ENCODE measurements around the gene ROR1. TPM values are rescaled to one million over a fixed set of nuclear protein-coding genes. Genes with fewer than 3 reads are reported as not detected.

The ROR1 gene
- total RNA-seq, 1 donor from 2014 or later, result 6.7 TPM

- Mint-ChIP-seq H3K4me1 (ENCODE audit: unreplicated experiment) (peaks cover 15% of the 10 kb centered on the region), H3K36me3 (ENCODE audit: low read depth, unreplicated experiment) (no peaks in the 10 kb centered on the region), H3K9me3 (ENCODE audit: unreplicated experiment) (no peaks in the 10 kb centered on the region), H3K27me3 (ENCODE audit: unreplicated experiment) (no peaks in the 10 kb centered on the region), H3K4me3 (ENCODE audit: unreplicated experiment) (no peak overlapping the region), H3K27ac (ENCODE audit: unreplicated experiment) (no peak overlapping the region)
- DNase-seq (ENCODE audit: low spot score), result no peak
- TF ChIP-seq, protein P1, sequence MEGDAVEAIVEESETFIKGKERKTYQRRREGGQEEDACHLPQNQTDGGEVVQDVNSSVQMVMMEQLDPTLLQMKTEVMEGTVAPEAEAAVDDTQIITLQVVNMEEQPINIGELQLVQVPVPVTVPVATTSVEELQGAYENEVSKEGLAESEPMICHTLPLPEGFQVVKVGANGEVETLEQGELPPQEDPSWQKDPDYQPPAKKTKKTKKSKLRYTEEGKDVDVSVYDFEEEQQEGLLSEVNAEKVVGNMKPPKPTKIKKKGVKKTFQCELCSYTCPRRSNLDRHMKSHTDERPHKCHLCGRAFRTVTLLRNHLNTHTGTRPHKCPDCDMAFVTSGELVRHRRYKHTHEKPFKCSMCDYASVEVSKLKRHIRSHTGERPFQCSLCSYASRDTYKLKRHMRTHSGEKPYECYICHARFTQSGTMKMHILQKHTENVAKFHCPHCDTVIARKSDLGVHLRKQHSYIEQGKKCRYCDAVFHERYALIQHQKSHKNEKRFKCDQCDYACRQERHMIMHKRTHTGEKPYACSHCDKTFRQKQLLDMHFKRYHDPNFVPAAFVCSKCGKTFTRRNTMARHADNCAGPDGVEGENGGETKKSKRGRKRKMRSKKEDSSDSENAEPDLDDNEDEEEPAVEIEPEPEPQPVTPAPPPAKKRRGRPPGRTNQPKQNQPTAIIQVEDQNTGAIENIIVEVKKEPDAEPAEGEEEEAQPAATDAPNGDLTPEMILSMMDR (IDR thresholded peaks at IDR 0.05; ENCODE audit: unreplicated experiment), result no peak
Observed at GRCh38 chr1:64124704-64125440, 351.1 kb downstream of the ROR1 start.

GRCh38 chr1:64126581-64126980 lies 352.8 kb downstream of the ROR1 start:
- H3K4me3 Mint-ChIP-seq (ENCODE audit: unreplicated experiment), result no peak overlapping the region
- peaks cover 13% of the 10 kb centered on the region for H3K4me1 Mint-ChIP-seq (ENCODE audit: unreplicated experiment)
- TF ChIP-seq, protein P1 (IDR thresholded peaks at IDR 0.05; ENCODE audit: unreplicated experiment), result no peak
- DNase-seq (ENCODE audit: low spot score), result no peak
- H3K27ac Mint-ChIP-seq (ENCODE audit: unreplicated experiment), result no peak overlapping the region
- H3K9me3 Mint-ChIP-seq (ENCODE audit: unreplicated experiment), result no peaks in the 10 kb centered on the region
- H3K27me3 Mint-ChIP-seq (ENCODE audit: unreplicated experiment), result no peaks in the 10 kb centered on the region
- no peaks in the 10 kb centered on the region for H3K36me3 Mint-ChIP-seq (ENCODE audit: low read depth, unreplicated experiment)

DNA sequence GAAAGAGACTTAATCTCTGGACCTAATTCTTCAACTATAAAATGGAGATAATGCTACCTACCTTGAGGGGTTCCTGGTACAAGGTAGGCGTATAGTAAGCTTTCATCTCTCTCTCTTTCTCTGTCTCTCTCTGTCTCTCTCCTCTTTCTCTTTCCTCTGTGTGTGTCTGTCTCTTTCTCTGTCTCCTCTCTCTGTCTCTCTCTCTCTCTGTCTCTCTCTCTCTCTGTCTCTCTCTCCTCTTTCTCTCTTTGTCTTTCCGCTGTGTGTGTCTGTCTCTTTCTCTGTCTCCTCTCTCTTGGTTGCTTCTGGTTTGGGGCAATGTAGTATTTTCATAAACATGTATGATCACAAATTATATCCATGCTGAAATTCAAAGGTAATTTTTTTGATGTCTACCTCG lies 353.5 kb downstream of the ROR1 start:
- no peak for DNase-seq (ENCODE audit: low spot score)
- no peak overlapping the region for H3K4me3 Mint-ChIP-seq (ENCODE audit: unreplicated experiment)
- peaks cover 13% of the 10 kb centered on the region for H3K4me1 Mint-ChIP-seq (ENCODE audit: unreplicated experiment)
- no peak overlapping the region for H3K27ac Mint-ChIP-seq (ENCODE audit: unreplicated experiment)
- H3K36me3 Mint-ChIP-seq (ENCODE audit: low read depth, unreplicated experiment), result no peaks in the 10 kb centered on the region
- no peaks in the 10 kb centered on the region for H3K27me3 Mint-ChIP-seq (ENCODE audit: unreplicated experiment)
- TF ChIP-seq, protein P1 (IDR thresholded peaks at IDR 0.05; ENCODE audit: unreplicated experiment), result no peak
- H3K9me3 Mint-ChIP-seq (ENCODE audit: unreplicated experiment), result no peaks in the 10 kb centered on the region

DNA sequence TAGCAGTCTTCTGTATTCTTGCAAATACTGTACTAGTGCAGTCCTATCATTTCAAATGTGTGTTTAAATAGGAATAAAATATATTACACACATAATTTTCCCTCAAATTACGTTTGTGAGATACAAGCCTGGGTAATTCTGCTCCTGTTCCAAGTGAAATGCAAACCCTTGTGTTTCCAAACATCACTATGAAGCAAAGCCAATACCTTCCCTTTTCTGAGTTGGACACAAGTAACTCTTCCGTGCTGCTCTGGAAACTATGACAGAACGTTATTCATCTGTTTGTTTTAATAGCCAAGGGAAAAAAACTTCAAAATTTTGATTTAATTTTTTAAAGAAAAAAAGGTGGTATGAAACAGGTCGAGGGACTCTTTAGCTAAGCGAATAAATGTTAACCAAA lies 355.9 kb downstream of the ROR1 start:
- Mint-ChIP-seq H3K4me1 (ENCODE audit: unreplicated experiment) (peaks cover 12% of the 10 kb centered on the region), H3K27me3 (ENCODE audit: unreplicated experiment) (no peaks in the 10 kb centered on the region), H3K4me3 (ENCODE audit: unreplicated experiment) (no peak overlapping the region), H3K27ac (ENCODE audit: unreplicated experiment) (no peak overlapping the region), H3K36me3 (ENCODE audit: low read depth, unreplicated experiment) (no peaks in the 10 kb centered on the region), H3K9me3 (ENCODE audit: unreplicated experiment) (no peaks in the 10 kb centered on the region)
- DNase-seq (ENCODE audit: low spot score), result no peak
- TF ChIP-seq, protein P1 (IDR thresholded peaks at IDR 0.05; ENCODE audit: unreplicated experiment), result no peak

DNA sequence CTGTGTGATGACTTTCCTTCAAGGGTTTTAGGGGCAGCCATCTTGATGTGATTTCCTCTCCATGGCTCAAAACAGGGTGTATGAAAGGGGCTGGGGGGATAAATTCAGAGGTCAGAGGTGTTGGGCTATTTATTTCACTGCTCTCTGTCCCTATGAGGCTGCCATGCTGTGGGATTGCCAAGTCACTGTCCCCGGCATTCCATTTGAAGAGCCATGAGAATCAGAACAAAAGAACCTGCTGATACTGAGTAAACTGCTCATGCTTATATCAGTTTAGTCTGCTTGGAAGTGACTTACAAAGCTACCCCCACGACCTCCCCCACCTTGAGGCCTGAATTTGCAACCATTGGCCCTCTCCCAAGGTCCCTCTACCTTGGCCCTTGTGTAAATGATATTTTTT lies 357.3 kb downstream of the ROR1 start:
- H3K27ac Mint-ChIP-seq (ENCODE audit: unreplicated experiment), result no peak overlapping the region
- no peaks in the 10 kb centered on the region for H3K27me3 Mint-ChIP-seq (ENCODE audit: unreplicated experiment)
- H3K9me3 Mint-ChIP-seq (ENCODE audit: unreplicated experiment), result no peaks in the 10 kb centered on the region
- H3K4me3 Mint-ChIP-seq (ENCODE audit: unreplicated experiment), result no peak overlapping the region
- DNase-seq (ENCODE audit: low spot score), result no peak
- H3K36me3 Mint-ChIP-seq (ENCODE audit: low read depth, unreplicated experiment), result no peaks in the 10 kb centered on the region
- peaks cover 4% of the 10 kb centered on the region for H3K4me1 Mint-ChIP-seq (ENCODE audit: unreplicated experiment)
- TF ChIP-seq, protein P1 (IDR thresholded peaks at IDR 0.05; ENCODE audit: unreplicated experiment), result no peak
